K562 (cell line): ENCODE results near the gene RNF212B. TPM values are rescaled to one million over a fixed set of nuclear protein-coding genes. Genes with fewer than 3 reads are reported as not detected.

Experiments
- BRD9 ChIP-seq: fragments of 450-650 bp; IDR thresholded peaks from 2 replicates; pipeline ENCODE4 v1.6.1; 2018; ENCODE audit warnings: low read depth; ENCODE audit not compliant: partially characterized antibody
- CBFA2T3 ChIP-seq: fragments of 450-650 bp; IDR thresholded peaks from 2 replicates; pipeline ENCODE4 v1.6.1; 2017
- CHD4 ChIP-seq: fragments of 200-600 bp; sonication (generic); IDR thresholded peaks from 3 replicates; pipeline ENCODE4 v1.6.1; 2012; ENCODE audit warnings: low read depth, mild to moderate bottlenecking, mixed read lengths, low read length, inconsistent platforms; ENCODE audit not compliant: insufficient read depth, insufficient replicate concordance, poor library complexity, severe bottlenecking
- FOXP4 ChIP-seq: sonication (generic); formaldehyde crosslinking; IDR thresholded peaks from 2 replicates; pipeline ENCODE4 v1.8.0; 2022; ENCODE audit warnings: mild to moderate bottlenecking, missing genetic modification reagents, borderline replicate concordance
- GATAD2B ChIP-seq: fragments of 450-650 bp; IDR thresholded peaks from 2 replicates; pipeline ENCODE4 v1.6.1; 2017; ENCODE audit warnings: mild to moderate bottlenecking, borderline replicate concordance
- HNRNPUL1 ChIP-seq: fragments of 200-400 bp; formaldehyde crosslinking; IDR thresholded peaks from 2 replicates; pipeline ENCODE4 v1.6.1; 2017; ENCODE audit warnings: low read length
- HOMEZ ChIP-seq: fragments of 250-450 bp; sonication (Bioruptor Pico); IDR thresholded peaks from 2 replicates; pipeline ENCODE4 v1.4.0; 2020; ENCODE audit warnings: mild to moderate bottlenecking, moderate library complexity
- MAFK ChIP-seq: IDR thresholded peaks from 2 replicates; pipeline ENCODE4 v1.6.1; 2011; ENCODE audit warnings: low read length, improper control_type of control experiment
- MBD2 ChIP-seq: sonication (generic); IDR thresholded peaks from 2 replicates; pipeline ENCODE4 v1.6.1; 2016; ENCODE audit warnings: low read depth, borderline replicate concordance
- NCOR1 ChIP-seq: fragments of 450-650 bp; IDR thresholded peaks from 2 replicates; pipeline ENCODE4 v1.6.1; 2016; ENCODE audit warnings: mild to moderate bottlenecking, moderate library complexity
- NELFE ChIP-seq: IDR thresholded peaks from 2 replicates; pipeline ENCODE4 v1.6.1; 2011; ENCODE audit warnings: mild to moderate bottlenecking; ENCODE audit not compliant: insufficient read depth, insufficient read length
- PML ChIP-seq: IDR thresholded peaks from 2 replicates; pipeline ENCODE4 v1.6.1; 2012; ENCODE audit warnings: low read length, inconsistent platforms
- RFX7 ChIP-seq: fragments of 250-450 bp; sonication (Bioruptor Pico); IDR thresholded peaks from 2 replicates; pipeline ENCODE4 v1.5.1; 2021; ENCODE audit warnings: mild to moderate bottlenecking
- SMARCE1 ChIP-seq: fragments of 450-650 bp; IDR thresholded peaks from 2 replicates; pipeline ENCODE4 v1.7.1; 2016; ENCODE audit warnings: mild to moderate bottlenecking
- SRF ChIP-seq, 2 experiments: fragments of 250-450, 450-650 bp in 1 of 2; sonication (Bioruptor Pico) in 1 of 2; sonication (generic) in 1 of 2; formaldehyde crosslinking; IDR thresholded peaks; 2 replicates each; pipeline versions ENCODE4 v1.5.0 to v1.5.1; 2020 to 2022; ENCODE audit warnings: mild to moderate bottlenecking in 1 of 2, missing genetic modification reagents in 1 of 2
- TRIM25 ChIP-seq: fragments of 450-650 bp; IDR thresholded peaks from 2 replicates; pipeline ENCODE4 v1.7.0; 2016; ENCODE audit warnings: borderline replicate concordance
- UBTF ChIP-seq, 2 experiments: IDR thresholded peaks; 2 replicates each; pipeline ENCODE4 v1.6.1; 2012; ENCODE audit warnings: improper control_type of control experiment in 2 of 2, low read depth in 2 of 2, low read length in 2 of 2, borderline replicate concordance in 1 of 2
- ZBTB9 ChIP-seq: fragments of 450-650 bp; formaldehyde crosslinking; IDR thresholded peaks from 2 replicates; pipeline ENCODE4 v1.4.0; 2020; ENCODE audit warnings: mild to moderate bottlenecking, moderate library complexity
- polyA plus RNA-seq, 8 experiments: library from polyadenylated mRNA; depleted of rRNA in 4 of 8; stranded (reverse) in 5 of 8; unstranded in 3 of 8; fragments of >200 nt; fragmentation: Nextera tagmentation in 2 of 8; fragmentation: Illumina TruSeq in 1 of 8; extraction: Ambion mirVana in 2 of 8; extraction: Trizol in 1 of 8; gene quantifications; 2 replicates each; pipeline versions ENCODE4 v1.2.1 to v1.2.3, GENCODE V29; 2011 to 2014; ENCODE audit warnings: inconsistent platforms in 1 of 8, missing spikeins in 1 of 8
- total RNA-seq, 7 experiments: library from RNA; depleted of rRNA in 6 of 7; stranded (reverse); fragments of >200 nt in 6 of 7; fragmentation: Illumina TruSeq in 2 of 7; extraction: Trizol in 2 of 7; gene quantifications; 2 replicates each; pipeline versions ENCODE4 v1.2.1 to v1.2.3, GENCODE V29; 2011 to 2021; ENCODE audit warnings: low replicate concordance in 1 of 7

The RNF212B gene
- total and polyA plus RNA-seq, 9 of the 15 experiments (the other 6 are each of a cell fraction or from before 2014, with no cell fraction given): 0.15 to 0.43 (median 0.27) TPM; not detected in 3

- TF ChIP-seq TRIM25 (no peak), HOMEZ (CRISPR knock-in tag) (no peak), MBD2 (0 out of 2 replicates have a peak, but pooled peaks have one; percentile 84), NCOR1 (no peak), FOXP4 (CRISPR knock-in tag) (no peak), GATAD2B (no peak), RFX7 (CRISPR knock-in tag) (no peak), UBTF (IDR thresholded peaks at IDR 0.05; ENCODE audit: borderline replicate concordance in 1 of 2, low read depth in 2 of 2, low read length in 2 of 2) (peak; percentile 38 to 61; a peak in 1 of 4 replicates), NELFE (no peak), MAFK (no peak), CHD4 (no peak), ZBTB9 (CRISPR knock-in tag) (no peak), PML (peak; percentile 45; the same call in 1 of the 2 replicates), CBFA2T3 (peak; percentile 20; the same call in 1 of the 2 replicates), HNRNPUL1 (no peak), SRF (CRISPR knock-in tag; IDR thresholded peaks at IDR 0.05) (no peak), BRD9 (no peak), SMARCE1 (peak; percentile 53; the same call in 1 of the 2 replicates)
These were observed 68.8 kb downstream of the RNF212B start, which contains the start of gene BCL2L2 (continued) for GRCh38 chr14:23306412-23307145.
